Right lobe of liver (tissue), 6 donors: Measurements from ENCODE around the gene AGBL3. TPM values are rescaled to one million over a fixed set of nuclear protein-coding genes. Genes with fewer than 3 reads are reported as not detected.
A peak's percentile ranks its signal among the peaks of the same experiment; 100 is the strongest.
"Not testable (repeated sequence)": the region's sequence is repeated elsewhere in the genome, so short reads cannot be mapped to it uniquely, and the experiment has no call there.

Experiments
- ATAC-seq, 4 donors: fragments of 200-7000 bp; cut with Tn5 transposase; one replicate each; pipeline ENCODE4 v1.9.1; 2020; ENCODE audit warnings: mild to moderate bottlenecking in 4 of 4, moderate library complexity in 4 of 4
- DNase-seq, 3 donors: peaks; one replicate each; pipeline ENCODE4 v3.0.0-alpha.2; 2020
- H3K27ac ChIP-seq, 3 donors: fragments of 200-600 bp; one replicate each; pipeline ENCODE4 v1.8.0; 2022
- H3K27me3 ChIP-seq, 2 donors: fragments of 200-600 bp; one replicate each; pipeline ENCODE4 v1.8.0; 2022
- H3K36me3 ChIP-seq, 4 donors: fragments of 200-600 bp; sonication (generic) in 1 of 4; one replicate each; pipeline versions ENCODE4 v1.5.1 to v1.8.0; 2017 to 2022; ENCODE audit warnings: control low read depth in 1 of 4
- H3K4me1 ChIP-seq, 4 donors: fragments of 200-600 bp; sonication (generic) in 1 of 4; one replicate each; pipeline versions ENCODE4 v1.5.1 to v1.8.0; 2017 to 2022; ENCODE audit warnings: control low read depth in 1 of 4
- H3K4me3 ChIP-seq, 3 donors: fragments of 200-600 bp; one replicate each; pipeline ENCODE4 v1.8.0; 2022
- H3K9me3 ChIP-seq, 4 donors: fragments of 200-600 bp; sonication (generic) in 1 of 4; one replicate each; pipeline versions ENCODE4 v1.5.1 to v1.8.0; 2017 to 2022; ENCODE audit warnings: control low read depth in 1 of 4
- CTCF ChIP-seq, 4 donors: fragments of 200-600 bp in 3 of 4; fragments of 450-650 bp in 1 of 4; IDR thresholded peaks; one replicate each; pipeline versions ENCODE4 v1.5.1 to v1.8.0; 2016 to 2022; ENCODE audit warnings: antibody characterized with exemption in 4 of 4, mild to moderate bottlenecking in 2 of 4
- POLR2A ChIP-seq: fragments of 450-650 bp; IDR thresholded peaks from one replicate; pipeline ENCODE4 v1.6.1; 2017; ENCODE audit warnings: antibody characterized with exemption, mild to moderate bottlenecking
- WGBS: methylation state at CpG from one replicate; pipeline ENCODE4 v1.1.6; 2018; ENCODE audit warnings: low coverage, low lambda C conversion rate; ENCODE audit not compliant: insufficient coverage; ENCODE audit errors: missing lambda C conversion rate; 5-methylcytosine and 5-hydroxymethylcytosine counted together
- intact Hi-C, 2 donors: fragments of 100-400 bp; cut with DNase I; formaldehyde crosslinking; loops; one replicate each; pipeline versions ENCODE4 v1.11.2 to v1.14.1; 2022
- total RNA-seq, 6 experiments: library from RNA; depleted of rRNA in 2 of 6; stranded (reverse); fragments of >200 nt in 2 of 6; fragmentation: NEBNext Ultra II Directional in 3 of 6; extraction: Animal tissue kit (Norgen Biotek cat#: 25700) in 3 of 6; gene quantifications; one replicate each; pipeline versions ENCODE4 v1.1.0 to v1.2.4, GENCODE V29; 2016 to 2023
- donor health status: DM: no; HTN: yes; CAD: no.
- donor health status: DM: no; HTN: no; CAD: no.
- donor health status: DM: no; HTN: no; CAD: no.
- donor health status: DM: no; HTN: yes; CAD: no.
- donor health status: DM: no; HTN: yes; CAD: no.

Gene AGBL3
- total RNA-seq, 6 experiments from 2014 or later = 1.2 to 3.5 (median 2.2) TPM

- WGBS = 10% methylated on average over 1 of the region's 1 CpG
- intact Hi-C loops = no loop called here
- DNase-seq (no peak), ATAC-seq (peak; percentile 33 to 78 (median 70))
- TF ChIP-seq CTCF (IDR thresholded peaks at IDR 0.05) = no peak
- TF ChIP-seq POLR2A = no peak
- H3K27me3 ChIP-seq = no peaks in the 10 kb centered on the region
- no peak overlapping the region for H3K4me3 ChIP-seq
- H3K27ac ChIP-seq = peak overlapping the region in 1 of 3 donors; percentile 19
- no peaks in the 10 kb centered on the region for H3K36me3 ChIP-seq
- no peaks in the 10 kb centered on the region for H3K9me3 ChIP-seq
- peaks cover 0 to 24% (median 0%) of the 10 kb centered on the region in 4 donors for H3K4me1 ChIP-seq
Measured at GRCh38 chr7:135001390-135002165, 15.3 kb downstream of the AGBL3 start.

- no peak overlapping the region for H3K4me3 ChIP-seq
- H3K9me3 ChIP-seq = no peaks in the 10 kb centered on the region
- H3K27ac ChIP-seq = no peak overlapping the region
- TF ChIP-seq POLR2A (no peak), CTCF (IDR thresholded peaks at IDR 0.05) (no peak)
- DNase-seq = no peak
- no peaks in the 10 kb centered on the region for H3K36me3 ChIP-seq
- intact Hi-C loops = no loop called here
- no peak for ATAC-seq
- H3K27me3 ChIP-seq = no peaks in the 10 kb centered on the region
- no peaks in the 10 kb centered on the region for H3K4me1 ChIP-seq
Measured at GRCh38 chr7:135012229-135012628, 25.9 kb downstream of the AGBL3 start.

- no peaks in the 10 kb centered on the region for H3K9me3 ChIP-seq
- H3K4me3 ChIP-seq = no peak overlapping the region
- TF ChIP-seq CTCF (IDR thresholded peaks at IDR 0.05) = no peak
- no peak for TF ChIP-seq POLR2A
- intact Hi-C loops = no loop called here
- H3K4me1 ChIP-seq = no peaks in the 10 kb centered on the region
- DNase-seq (no peak), ATAC-seq (no peak)
- H3K36me3 ChIP-seq = no peaks in the 10 kb centered on the region
- no peak overlapping the region for H3K27ac ChIP-seq
- no peaks in the 10 kb centered on the region for H3K27me3 ChIP-seq
- WGBS = 100% methylated on average over 1 of the region's 2 CpGs
Measured at GRCh38 chr7:135023622-135024021, 37.3 kb downstream of the AGBL3 start.

GRCh38 chr7:135035252-135035651 is 48.9 kb downstream of the AGBL3 start:
- no peak for DNase-seq
- no peak for ATAC-seq
- H3K4me3 ChIP-seq = no peak overlapping the region
- no peak overlapping the region for H3K27ac ChIP-seq
- H3K36me3 ChIP-seq = no peaks in the 10 kb centered on the region
- no peaks in the 10 kb centered on the region for H3K4me1 ChIP-seq
- intact Hi-C loops = no loop called here
- no peaks in the 10 kb centered on the region for H3K27me3 ChIP-seq
- H3K9me3 ChIP-seq = no peaks in the 10 kb centered on the region
- TF ChIP-seq CTCF (IDR thresholded peaks at IDR 0.05) (no peak), POLR2A (no peak)
- 82% methylated on average over 2 of the region's 2 CpGs for WGBS

GRCh38 chr7:135067017-135067416 is 80.7 kb downstream of the AGBL3 start:
- DNase-seq, H3K4me3 ChIP-seq, H3K9me3 ChIP-seq, H3K4me1 ChIP-seq, H3K27ac ChIP-seq, ATAC-seq, intact Hi-C loops, H3K36me3 ChIP-seq, H3K27me3 ChIP-seq: not testable (repeated sequence)
- no CpG with 5 or more reads among the region's 12 CpGs for WGBS
